ENCODE results near the gene COX19. TPM values are rescaled to one million over a fixed set of nuclear protein-coding genes. Genes with fewer than 3 reads are reported as not detected.
A peak's percentile ranks its signal among the peaks of the same experiment; 100 is the strongest.
"Not testable (repeated sequence)": the region's sequence is repeated elsewhere in the genome, so short reads cannot be mapped to it uniquely, and the experiment has no call there.

The COX19 gene
- total RNA-seq, 1 donor = 10.9 TPM

GRCh38 chr7:924541-925231 lies 50.7 kb downstream of the COX19 start:
- TF ChIP-seq CTCF (IDR thresholded peaks at IDR 0.05; ENCODE audit: extremely low read depth, low read depth, low read length) = no peak
- Histone ChIP-seq H3K79me2 (ENCODE audit: insufficient read depth, low read length) (no peaks in the 10 kb centered on the region), H3K27ac (ENCODE audit: low read depth, low read length) (no peak overlapping the region), H3K4me3 (ENCODE audit: insufficient read depth, low read length) (peak overlapping the region; percentile 46), H3K4me1 (ENCODE audit: insufficient read depth, low read length) (peaks cover 8% of the 10 kb centered on the region), H3K36me3 (ENCODE audit: insufficient read depth, low read length) (no peaks in the 10 kb centered on the region), H3K9me3 (ENCODE audit: low read depth, low read length) (no peaks in the 10 kb centered on the region), H4K20me1 (ENCODE audit: insufficient read depth, low read length) (no peaks in the 10 kb centered on the region), H2AFZ (ENCODE audit: low read length) (no peak overlapping the region), H3K27me3 (ENCODE audit: insufficient read depth, low read length) (no peaks in the 10 kb centered on the region), H3K4me2 (ENCODE audit: insufficient read depth, low read length) (no peak overlapping the region)
- DNase-seq (ENCODE audit: insufficient read length, low spot score, missing footprints) = peak; percentile 99

DNA sequence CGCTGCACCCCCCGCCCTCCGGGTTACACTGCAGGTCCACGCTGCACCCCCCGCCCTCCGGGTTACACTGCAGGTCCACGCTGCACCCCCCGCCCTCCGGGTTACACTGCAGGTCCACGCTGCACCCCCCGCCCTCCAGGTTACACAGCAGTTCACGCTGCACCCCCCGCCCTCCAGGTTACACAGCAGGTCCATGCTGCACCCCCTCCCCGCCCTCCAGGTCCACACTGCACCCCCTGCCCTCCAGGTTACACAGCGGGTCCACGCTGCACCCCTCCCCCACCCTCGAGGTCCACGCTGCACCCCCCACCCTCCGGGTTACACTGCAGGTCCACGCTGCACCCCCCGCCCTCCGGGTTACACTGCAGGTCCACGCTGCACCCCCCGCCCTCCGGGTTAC lies 51.3 kb downstream of the COX19 start:
- not testable (repeated sequence) for H3K9me3 ChIP-seq (ENCODE audit: low read depth, low read length); H2AFZ ChIP-seq (ENCODE audit: low read length); H3K27me3 ChIP-seq (ENCODE audit: insufficient read depth, low read length); H3K4me2 ChIP-seq (ENCODE audit: insufficient read depth, low read length); H3K79me2 ChIP-seq (ENCODE audit: insufficient read depth, low read length); DNase-seq (ENCODE audit: insufficient read length, low spot score, missing footprints); H3K4me3 ChIP-seq (ENCODE audit: insufficient read depth, low read length); H4K20me1 ChIP-seq (ENCODE audit: insufficient read depth, low read length); H3K36me3 ChIP-seq (ENCODE audit: insufficient read depth, low read length); H3K4me1 ChIP-seq (ENCODE audit: insufficient read depth, low read length); H3K27ac ChIP-seq (ENCODE audit: low read depth, low read length)

DNA sequence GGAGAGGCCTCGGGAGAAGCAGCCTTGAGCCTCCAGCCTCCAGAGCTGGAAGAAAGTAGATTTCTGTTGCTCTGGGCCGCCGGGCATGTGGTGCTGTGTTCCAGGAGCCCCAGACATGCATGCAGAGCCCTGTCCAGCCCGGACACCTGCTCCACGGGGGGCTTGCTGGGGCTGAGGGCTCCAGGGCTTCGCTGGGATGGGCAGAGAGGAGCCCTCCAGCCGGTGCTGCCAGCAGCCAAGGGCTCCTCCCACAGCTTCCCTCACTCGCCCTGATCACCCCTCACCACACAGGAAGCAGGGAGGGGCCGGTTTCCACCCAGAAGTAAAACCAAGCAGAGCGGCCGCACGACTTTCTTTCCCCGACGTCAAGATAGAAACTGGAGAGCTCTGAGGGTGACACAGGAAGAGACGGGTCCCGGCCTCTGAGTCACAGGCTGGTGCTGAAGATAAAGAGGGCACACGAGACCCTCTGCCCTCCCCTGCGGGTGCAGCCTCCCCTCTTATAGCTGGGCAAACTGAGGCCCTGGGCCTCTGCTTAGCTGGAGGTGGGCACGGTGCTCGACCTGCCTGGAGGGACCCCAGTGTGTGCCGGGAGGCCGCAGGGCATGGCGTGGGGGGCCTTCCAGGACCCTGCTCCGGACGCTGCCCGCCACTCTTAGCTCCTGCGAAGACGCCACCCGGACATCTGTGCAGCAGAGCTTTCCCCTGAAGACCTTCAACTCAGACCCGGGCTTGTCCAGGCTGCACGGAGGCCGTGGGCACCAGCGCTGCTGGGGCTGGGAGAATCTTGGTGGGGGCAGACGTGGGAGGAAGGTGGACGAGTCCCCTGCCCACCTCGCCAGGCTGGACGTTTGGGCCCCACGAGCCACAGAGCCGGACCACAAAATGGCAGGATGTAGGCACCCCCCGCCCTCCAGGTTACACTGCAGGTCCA lies 52.0 kb downstream of the COX19 start:
- no peaks in the 10 kb centered on the region for H3K36me3 ChIP-seq (ENCODE audit: insufficient read depth, low read length)
- no peak overlapping the region for H3K4me3 ChIP-seq (ENCODE audit: insufficient read depth, low read length)
- H4K20me1 ChIP-seq (ENCODE audit: insufficient read depth, low read length) = no peaks in the 10 kb centered on the region
- no peaks in the 10 kb centered on the region for H3K79me2 ChIP-seq (ENCODE audit: insufficient read depth, low read length)
- peaks cover 6% of the 10 kb centered on the region for H3K4me1 ChIP-seq (ENCODE audit: insufficient read depth, low read length)
- H3K27ac ChIP-seq (ENCODE audit: low read depth, low read length) = no peak overlapping the region
- H3K9me3 ChIP-seq (ENCODE audit: low read depth, low read length) = no peaks in the 10 kb centered on the region
- peak overlapping the region; percentile 65 for H2AFZ ChIP-seq (ENCODE audit: low read length)
- no peak for TF ChIP-seq CTCF (IDR thresholded peaks at IDR 0.05; ENCODE audit: extremely low read depth, low read depth, low read length)
- H3K4me2 ChIP-seq (ENCODE audit: insufficient read depth, low read length) = peak overlapping the region; percentile 53
- no peaks in the 10 kb centered on the region for H3K27me3 ChIP-seq (ENCODE audit: insufficient read depth, low read length)
- DNase-seq (ENCODE audit: insufficient read length, low spot score, missing footprints) = peak; percentile 95

GRCh38 chr7:922334-923107 lies 52.8 kb downstream of the COX19 start:
- no peak overlapping the region for H3K27ac ChIP-seq (ENCODE audit: low read depth, low read length)
- DNase-seq (ENCODE audit: insufficient read length, low spot score, missing footprints) = no peak
- H4K20me1 ChIP-seq (ENCODE audit: insufficient read depth, low read length) = no peaks in the 10 kb centered on the region
- H3K27me3 ChIP-seq (ENCODE audit: insufficient read depth, low read length) = no peaks in the 10 kb centered on the region
- H3K4me3 ChIP-seq (ENCODE audit: insufficient read depth, low read length) = no peak overlapping the region
- H2AFZ ChIP-seq (ENCODE audit: low read length) = no peak overlapping the region
- peaks cover 4% of the 10 kb centered on the region for H3K4me1 ChIP-seq (ENCODE audit: insufficient read depth, low read length)
- TF ChIP-seq CTCF (IDR thresholded peaks at IDR 0.05; ENCODE audit: extremely low read depth, low read depth, low read length) = no peak
- H3K79me2 ChIP-seq (ENCODE audit: insufficient read depth, low read length) = no peaks in the 10 kb centered on the region
- H3K36me3 ChIP-seq (ENCODE audit: insufficient read depth, low read length) = no peaks in the 10 kb centered on the region
- H3K9me3 ChIP-seq (ENCODE audit: low read depth, low read length) = no peaks in the 10 kb centered on the region
- H3K4me2 ChIP-seq (ENCODE audit: insufficient read depth, low read length) = peak overlapping the region; percentile 53

Data from osteoblast (primary cell).